Osteocyte (in vitro differentiated cells): ENCODE measurements around the gene ABHD2. TPM values are rescaled to one million over a fixed set of nuclear protein-coding genes. Genes with fewer than 3 reads are reported as not detected.

Experiments
- DNase-seq: peaks from one replicate; pipeline ENCODE4 v3.0.0; 2021; ENCODE audit warnings: mixed read lengths; ENCODE audit not compliant: unreplicated experiment; ENCODE audit errors: extremely low spot score
- H3K27ac Mint-ChIP-seq: one replicate; pipeline ENCODE4 v1.8.0; 2021; ENCODE audit warnings: mild to moderate bottlenecking, mixed read lengths; ENCODE audit not compliant: unreplicated experiment
- H3K27me3 Mint-ChIP-seq: one replicate; pipeline ENCODE4 v1.8.0; 2021; ENCODE audit warnings: mixed read lengths; ENCODE audit not compliant: unreplicated experiment
- H3K36me3 Mint-ChIP-seq: one replicate; pipeline ENCODE4 v1.8.0; 2021; ENCODE audit warnings: mixed read lengths; ENCODE audit not compliant: unreplicated experiment
- H3K4me1 Mint-ChIP-seq: one replicate; pipeline ENCODE4 v1.8.0; 2021; ENCODE audit warnings: mixed read lengths; ENCODE audit not compliant: unreplicated experiment
- H3K4me3 Mint-ChIP-seq: one replicate; pipeline ENCODE4 v1.8.0; 2021; ENCODE audit warnings: mild to moderate bottlenecking, moderate library complexity, mixed read lengths; ENCODE audit not compliant: unreplicated experiment
- H3K9me3 Mint-ChIP-seq: one replicate; pipeline ENCODE4 v1.8.0; 2021; ENCODE audit warnings: mixed read lengths; ENCODE audit not compliant: unreplicated experiment
- CTCF ChIP-seq: fragments of 200-600 bp; sonication (generic); IDR thresholded peaks from 2 replicates; pipeline ENCODE4 v1.5.0; 2021; ENCODE audit warnings: antibody characterized with exemption, mild to moderate bottlenecking, moderate library complexity
- total RNA-seq: library from RNA; stranded (reverse); gene quantifications from 2 replicates; pipeline ENCODE4 v1.2.1, GENCODE V29; 2021

Gene ABHD2
- total RNA-seq, 1 donor from 2014 or later: 85.7 TPM

- Mint-ChIP-seq H3K36me3 (no peaks in the 10 kb centered on the region), H3K4me3 (no peak overlapping the region), H3K27me3 (peaks cover 25% of the 10 kb centered on the region), H3K4me1 (no peaks in the 10 kb centered on the region), H3K27ac (no peak overlapping the region), H3K9me3 (no peaks in the 10 kb centered on the region)
- no peak for TF ChIP-seq CTCF
- no peak for DNase-seq
These were observed 13.1 kb upstream of the ABHD2 start for GRCh38 chr15:89075101-89075640.

GRCh38 chr15:89075846-89076245 lies 12.4 kb upstream of the ABHD2 start:
- no peak for DNase-seq
- peaks cover 28% of the 10 kb centered on the region for H3K27me3 Mint-ChIP-seq

GRCh38 chr15:89077750-89078149 lies 10.5 kb upstream of the ABHD2 start:
- DNase-seq: no peak
- Mint-ChIP-seq H3K36me3 (no peaks in the 10 kb centered on the region), H3K4me1 (no peaks in the 10 kb centered on the region), H3K27me3 (peaks cover 28% of the 10 kb centered on the region), H3K4me3 (no peak overlapping the region), H3K27ac (no peak overlapping the region), H3K9me3 (no peaks in the 10 kb centered on the region)
- no peak for TF ChIP-seq CTCF

More at GRCh38 chr15:89075846-89076245, 12.4 kb upstream of the ABHD2 start:
- no peak overlapping the region for H3K27ac Mint-ChIP-seq
- no peaks in the 10 kb centered on the region for H3K4me1 Mint-ChIP-seq
- TF ChIP-seq CTCF: no peak
- no peaks in the 10 kb centered on the region for H3K36me3 Mint-ChIP-seq
- H3K4me3 Mint-ChIP-seq: no peak overlapping the region
- H3K9me3 Mint-ChIP-seq: no peaks in the 10 kb centered on the region

GRCh38 chr15:89078851-89079810 lies 9.1 kb upstream of the ABHD2 start:
- no peak for TF ChIP-seq CTCF
- H3K4me3 Mint-ChIP-seq: no peak overlapping the region
- H3K27ac Mint-ChIP-seq: no peak overlapping the region
- H3K9me3 Mint-ChIP-seq: no peaks in the 10 kb centered on the region
- H3K27me3 Mint-ChIP-seq: peaks cover 28% of the 10 kb centered on the region
- H3K4me1 Mint-ChIP-seq: no peaks in the 10 kb centered on the region
- H3K36me3 Mint-ChIP-seq: no peaks in the 10 kb centered on the region
- no peak for DNase-seq

- TF ChIP-seq CTCF: no peak
- H3K9me3 Mint-ChIP-seq: no peaks in the 10 kb centered on the region
- H3K27me3 Mint-ChIP-seq: peaks cover 25% of the 10 kb centered on the region
These were observed 6.4 kb upstream of the ABHD2 start for GRCh38 chr15:89081878-89082277.

More at GRCh38 chr15:89081878-89082277, 6.4 kb upstream of the ABHD2 start:
- H3K4me3 Mint-ChIP-seq: no peak overlapping the region
- no peak for DNase-seq
- H3K27ac Mint-ChIP-seq: no peak overlapping the region
- H3K4me1 Mint-ChIP-seq: no peaks in the 10 kb centered on the region
- no peaks in the 10 kb centered on the region for H3K36me3 Mint-ChIP-seq
